Uterus (tissue), 4 donors: ENCODE data around the gene DCC. TPM values are rescaled to one million over a fixed set of nuclear protein-coding genes. Genes with fewer than 3 reads are reported as not detected.

Experiments used
- DNase-seq, 2 donors: peaks; one replicate each; pipeline ENCODE4 v3.0.0-alpha.2; 2019 to 2020
- H3K27ac ChIP-seq, 2 donors: fragments of 200-600 bp; sonication (generic); 1 replicate in 1 of 2; 2 replicates in 1 of 2; pipeline ENCODE4 v1.5.1; 2016 to 2018
- H3K27me3 ChIP-seq, 2 donors: fragments of 200-600 bp; sonication (generic); one replicate each; pipeline ENCODE4 v1.5.1; 2018 to 2019; ENCODE audit warnings: control low read depth in 1 of 2
- H3K36me3 ChIP-seq, 2 donors: fragments of 200-600 bp; sonication (generic); one replicate each; pipeline ENCODE4 v1.5.1; 2019; ENCODE audit warnings: control low read depth in 1 of 2
- H3K4me1 ChIP-seq, 2 donors: fragments of 200-600 bp; sonication (generic); one replicate each; pipeline ENCODE4 v1.5.1; 2018 to 2019; ENCODE audit warnings: control low read depth in 1 of 2
- H3K4me3 ChIP-seq, 2 donors: fragments of 200-600 bp; sonication (generic); 1 replicate in 1 of 2; 2 replicates in 1 of 2; pipeline ENCODE4 v1.5.1; 2018 to 2019; ENCODE audit warnings: mild to moderate bottlenecking in 1 of 2
- H3K9me3 ChIP-seq, 2 donors: fragments of 200-600 bp; sonication (generic); one replicate each; pipeline ENCODE4 v1.5.1; 2019; ENCODE audit warnings: control low read depth in 1 of 2
- CTCF ChIP-seq, 4 experiments: fragments of 200-600 bp in 2 of 4; fragments of 450-650 bp in 2 of 4; sonication (generic) in 2 of 4; IDR thresholded peaks; one replicate each; pipeline ENCODE4 v1.5.1; 2016 to 2019; ENCODE audit warnings: antibody characterized with exemption in 4 of 4, mild to moderate bottlenecking in 2 of 4, moderate library complexity in 1 of 4
- POLR2A ChIP-seq, 2 donors: fragments of 450-650 bp; IDR thresholded peaks; one replicate each; pipeline ENCODE4 v1.6.1; 2016; ENCODE audit warnings: antibody characterized with exemption in 2 of 2, mild to moderate bottlenecking in 1 of 2, moderate library complexity in 1 of 2
- intact Hi-C: fragments of 100-400 bp; cut with DNase I; formaldehyde crosslinking; loops from one replicate; pipeline ENCODE4 v1.15.1; 2023; ENCODE audit warnings: low total_unique reads
- total RNA-seq, 4 donors: library from RNA; depleted of rRNA in 3 of 4; stranded (reverse); fragments of >200 nt in 3 of 4; gene quantifications; one replicate each; pipeline versions ENCODE4 v1.1.0 to v1.2.4, GENCODE V29; 2014 to 2023
- donor health status: DM: yes; HTN: yes; CAD: no.

DCC gene
- total RNA-seq, 4 donors from 2014 or later, result 0.40 to 3.2 TPM; not detected in 2

- no peaks in the 10 kb centered on the region for H3K36me3 ChIP-seq
- H3K4me3 ChIP-seq, result no peak overlapping the region
- no peak for TF ChIP-seq POLR2A (IDR thresholded peaks at IDR 0.05)
- TF ChIP-seq CTCF (IDR thresholded peaks at IDR 0.05), result no peak
- H3K4me1 ChIP-seq, result no peaks in the 10 kb centered on the region
- no peak overlapping the region for H3K27ac ChIP-seq
- no peaks in the 10 kb centered on the region for H3K9me3 ChIP-seq
- intact Hi-C loops, result no loop called here
- H3K27me3 ChIP-seq, result no peaks in the 10 kb centered on the region
- DNase-seq, result no peak
Measured at GRCh38 chr18:53101536-53102105, 761.6 kb downstream of the DCC start.

GRCh38 chr18:53114441-53114840 is 774.4 kb downstream of the DCC start:
- Histone ChIP-seq H3K27me3 (no peaks in the 10 kb centered on the region), H3K9me3 (no peaks in the 10 kb centered on the region), H3K27ac (no peak overlapping the region), H3K4me3 (no peak overlapping the region), H3K36me3 (no peaks in the 10 kb centered on the region), H3K4me1 (no peaks in the 10 kb centered on the region)
- TF ChIP-seq CTCF (IDR thresholded peaks at IDR 0.05), result no peak
- TF ChIP-seq POLR2A (IDR thresholded peaks at IDR 0.05), result no peak
- intact Hi-C loops, result no loop called here
- DNase-seq, result no peak

GRCh38 chr18:53115876-53116585 is 776.0 kb downstream of the DCC start:
- no peaks in the 10 kb centered on the region for H3K27me3 ChIP-seq
- no peaks in the 10 kb centered on the region for H3K4me1 ChIP-seq
- intact Hi-C loops, result no loop called here
- no peaks in the 10 kb centered on the region for H3K9me3 ChIP-seq
- H3K36me3 ChIP-seq, result no peaks in the 10 kb centered on the region
- no peak for DNase-seq
- H3K4me3 ChIP-seq, result no peak overlapping the region
- TF ChIP-seq POLR2A (IDR thresholded peaks at IDR 0.05), result no peak
- TF ChIP-seq CTCF (IDR thresholded peaks at IDR 0.05), result no peak
- H3K27ac ChIP-seq, result no peak overlapping the region

- Histone ChIP-seq H3K27ac (no peak overlapping the region), H3K4me3 (no peak overlapping the region), H3K27me3 (no peaks in the 10 kb centered on the region), H3K36me3 (no peaks in the 10 kb centered on the region), H3K4me1 (no peaks in the 10 kb centered on the region), H3K9me3 (no peaks in the 10 kb centered on the region)
- DNase-seq, result no peak
- TF ChIP-seq POLR2A (IDR thresholded peaks at IDR 0.05) (no peak), CTCF (IDR thresholded peaks at IDR 0.05) (no peak)
- intact Hi-C loops, result no loop called here
Measured at GRCh38 chr18:53117851-53118250, 777.9 kb downstream of the DCC start.

- Histone ChIP-seq H3K27me3 (no peaks in the 10 kb centered on the region), H3K9me3 (no peaks in the 10 kb centered on the region), H3K36me3 (no peaks in the 10 kb centered on the region), H3K27ac (no peak overlapping the region), H3K4me1 (no peaks in the 10 kb centered on the region), H3K4me3 (no peak overlapping the region)
- intact Hi-C loops, result no loop called here
- TF ChIP-seq POLR2A (IDR thresholded peaks at IDR 0.05) (no peak), CTCF (IDR thresholded peaks at IDR 0.05) (no peak)
- no peak for DNase-seq
Measured at GRCh38 chr18:53126210-53126609, 786.2 kb downstream of the DCC start.
